H1 (cell line): ENCODE measurements around the gene PRKCA. TPM values are rescaled to one million over a fixed set of nuclear protein-coding genes. Genes with fewer than 3 reads are reported as not detected.

ENCODE experiments used
- CTCF ChIA-PET: fragments of 300-600 bp; sonication (Branson Sonifier 250); formaldehyde crosslinking; loops from one replicate; lab custom pipeline; 2021; ENCODE audit not compliant: partially characterized antibody; lab: Charles Lee
- POLR2A ChIA-PET: fragments of 300-600 bp; sonication (Branson Sonifier 250); formaldehyde crosslinking; loops from one replicate; lab custom pipeline; 2021; ENCODE audit warnings: inconsistent platforms; ENCODE audit not compliant: partially characterized antibody; lab: Charles Lee
- DNase-seq, 2 experiments: peaks; one replicate each; pipeline versions ENCODE4 v3.0.0 to v3.0.0-alpha.2; 2010 to 2022; ENCODE audit warnings: low spot score in 2 of 2, low read depth in 1 of 2, mixed read lengths in 1 of 2
- FAIRE-seq: peaks from 2 replicates; lab custom pipeline; 2011; peaks lifted over from hg19 to GRCh38; lab: Jason Lieb, UNC
- H2AFZ ChIP-seq: 2 replicates; pipeline ENCODE4 v1.8.1; 2012; ENCODE audit warnings: low read length, inconsistent platforms
- H2AK5ac ChIP-seq: 2 replicates; pipeline ENCODE4 v1.6.1; 2013; ENCODE audit warnings: low read depth, low read length
- H2BK120ac ChIP-seq: replicated peaks from 2 replicates; pipeline ENCODE3; 2013; ENCODE audit warnings: low read depth, low read length, inconsistent platforms
- H2BK12ac ChIP-seq: 2 replicates; pipeline ENCODE4 v1.6.1; 2013; ENCODE audit warnings: low read depth, low read length
- H2BK15ac ChIP-seq: 2 replicates; pipeline ENCODE4 v1.6.1; 2013; ENCODE audit warnings: low read length
- H2BK20ac ChIP-seq: 2 replicates; pipeline ENCODE4 v1.6.1; 2013; ENCODE audit warnings: low read length
- H2BK5ac ChIP-seq: 2 replicates; pipeline ENCODE4 v1.6.1; 2013; ENCODE audit warnings: low read depth, low read length
- H3K14ac ChIP-seq: 2 replicates; pipeline ENCODE4 v1.6.1; 2013; ENCODE audit warnings: inconsistent platforms; ENCODE audit not compliant: insufficient read length
- H3K18ac ChIP-seq: 2 replicates; pipeline ENCODE4 v1.6.1; 2013; ENCODE audit warnings: low read length; ENCODE audit errors: extremely low read depth
- H3K23ac ChIP-seq: 2 replicates; pipeline ENCODE4 v1.6.1; 2013; ENCODE audit warnings: inconsistent platforms; ENCODE audit not compliant: insufficient read length
- H3K23me2 ChIP-seq: 2 replicates; pipeline ENCODE4 v1.6.1; 2013; ENCODE audit warnings: low read depth, low read length
- H3K27ac ChIP-seq: 2 replicates; pipeline ENCODE4 v1.6.1; 2011; ENCODE audit warnings: low read depth, low read length, inconsistent platforms
- H3K27me3 ChIP-seq, 4 experiments: replicated peaks in 1 of 4; 1 replicate in 1 of 4; 2 replicates in 3 of 4; pipeline versions ENCODE4 v1.6.1 to v1.8.1; 2011 to 2013; ENCODE audit warnings: low read length in 3 of 4, mild to moderate bottlenecking in 3 of 4, inconsistent platforms in 2 of 4, mixed read lengths in 2 of 4, moderate library complexity in 1 of 4; ENCODE audit not compliant: control insufficient read depth in 3 of 4, insufficient read depth in 3 of 4; ENCODE audit errors: extremely low read depth in 1 of 4
- H3K36me3 ChIP-seq, 4 experiments: 2 replicates each; pipeline versions ENCODE4 v1.6.1 to v1.8.1; 2011 to 2013; ENCODE audit warnings: mild to moderate bottlenecking in 4 of 4, low read length in 3 of 4, moderate library complexity in 2 of 4, control low read depth in 1 of 4, inconsistent platforms in 1 of 4; ENCODE audit not compliant: insufficient read depth in 4 of 4, control insufficient read depth in 2 of 4
- H3K4ac ChIP-seq: replicated peaks from 2 replicates; pipeline ENCODE3; 2013; ENCODE audit warnings: low read length, low read depth, mixed read lengths, inconsistent platforms; ENCODE audit not compliant: insufficient read length
- H3K4me1 ChIP-seq, 4 experiments: replicated peaks in 1 of 4; 1 replicate in 1 of 4; 2 replicates in 3 of 4; pipeline versions ENCODE4 v1.6.1 to v1.8.1; 2011 to 2013; ENCODE audit warnings: low read length in 3 of 4, inconsistent platforms in 2 of 4, mixed read lengths in 1 of 4; ENCODE audit not compliant: insufficient read depth in 4 of 4, control insufficient read depth in 3 of 4
- H3K4me2 ChIP-seq, 2 experiments: 2 replicates each; pipeline versions ENCODE4 v1.6.1 to v1.8.1; 2011 to 2013; ENCODE audit warnings: low read depth in 2 of 2, low read length in 2 of 2, control low read depth in 1 of 2, inconsistent platforms in 1 of 2, mild to moderate bottlenecking in 1 of 2; ENCODE audit not compliant: insufficient read depth in 1 of 2
- H3K4me3 ChIP-seq, 4 experiments: fragments of 200-600, 300-600 bp in 1 of 4; sonication (generic), shearing (Covaris generic), sonication (Bioruptor Twin) in 1 of 4; 2 replicates each; pipeline versions ENCODE4 v1.5.1 to v1.8.1; 2011 to 2016; ENCODE audit warnings: low read length in 4 of 4, low read depth in 3 of 4, control low read depth in 2 of 4, inconsistent platforms in 2 of 4, mild to moderate bottlenecking in 2 of 4, mixed read lengths in 1 of 4, moderate library complexity in 1 of 4; ENCODE audit not compliant: insufficient read depth in 2 of 4; ENCODE audit errors: extremely low read depth in 1 of 4
- H3K56ac ChIP-seq: replicated peaks from 2 replicates; pipeline ENCODE3; 2013; ENCODE audit warnings: low read depth, mild to moderate bottlenecking, mixed read lengths, low read length, inconsistent platforms; ENCODE audit not compliant: insufficient read length
- H3K79me1 ChIP-seq: 2 replicates; pipeline ENCODE4 v1.6.1; 2013; ENCODE audit warnings: low read depth, low read length, control low read depth
- H3K79me2 ChIP-seq, 2 experiments: 2 replicates each; pipeline versions ENCODE4 v1.6.1 to v1.8.1; 2012 to 2013; ENCODE audit warnings: low read length in 2 of 2, mild to moderate bottlenecking in 2 of 2, inconsistent platforms in 1 of 2; ENCODE audit not compliant: insufficient read depth in 2 of 2, control insufficient read depth in 1 of 2
- H3K9ac ChIP-seq, 4 experiments: replicated peaks in 1 of 4; 1 replicate in 1 of 4; 2 replicates in 3 of 4; pipeline versions ENCODE4 v1.6.1 to v1.8.1; 2011 to 2013; ENCODE audit warnings: low read depth in 3 of 4, low read length in 3 of 4, control low read depth in 2 of 4, mild to moderate bottlenecking in 2 of 4, moderate library complexity in 2 of 4, inconsistent platforms in 1 of 4; ENCODE audit errors: extremely low read depth in 1 of 4
- H3K9me3 ChIP-seq, 2 experiments: 2 replicates each; pipeline versions ENCODE4 v1.6.1 to v1.8.1; 2012 to 2013; ENCODE audit warnings: mild to moderate bottlenecking in 2 of 2, moderate library complexity in 2 of 2, control low read depth in 1 of 2, inconsistent platforms in 1 of 2, low read depth in 1 of 2, low read length in 1 of 2, mixed read lengths in 1 of 2; ENCODE audit not compliant: insufficient read depth in 2 of 2
- H4K20me1 ChIP-seq, 2 experiments: replicated peaks in 1 of 2; 2 replicates each; pipeline versions ENCODE3 to v1.8.1; 2011 to 2013; ENCODE audit warnings: inconsistent platforms in 2 of 2, low read length in 2 of 2, mild to moderate bottlenecking in 1 of 2; ENCODE audit not compliant: insufficient read depth in 2 of 2, control insufficient read depth in 1 of 2
- H4K5ac ChIP-seq: 2 replicates; pipeline ENCODE4 v1.6.1; 2013; ENCODE audit warnings: low read length, low read depth, mixed read lengths, inconsistent platforms; ENCODE audit not compliant: insufficient read length
- H4K8ac ChIP-seq: 2 replicates; pipeline ENCODE4 v1.8.0; 2013; ENCODE audit warnings: mild to moderate bottlenecking, moderate library complexity, low read length, inconsistent platforms; ENCODE audit not compliant: insufficient read depth; ENCODE audit errors: extremely low read depth
- H4K91ac ChIP-seq: replicated peaks from 2 replicates; pipeline ENCODE3; 2013; ENCODE audit warnings: low read length, mixed read lengths, inconsistent platforms; ENCODE audit not compliant: insufficient read length
- NRF1 ChIP-seq: IDR thresholded peaks from 2 replicates; pipeline ENCODE4 v1.6.1; 2011; ENCODE audit warnings: mild to moderate bottlenecking, low read depth, low read length, improper control_type of control experiment
- TAF1 ChIP-seq: IDR thresholded peaks from 2 replicates; pipeline ENCODE4 v1.6.1; 2011; ENCODE audit warnings: mild to moderate bottlenecking, low read depth, low read length
- WGBS, 2 experiments: shearing (Covaris generic) in 1 of 2; methylation state at CpG; one replicate each; pipeline versions ENCODE4 v1.1.6 to v1.1.7; 2013 to 2015; ENCODE audit warnings: low lambda C conversion rate in 2 of 2, mixed read lengths in 2 of 2, inconsistent platforms in 1 of 2, low coverage in 1 of 2, missing lambda C conversion rate in 1 of 2; ENCODE audit not compliant: insufficient replicate concordance in 2 of 2, insufficient coverage in 1 of 2, insufficient read length in 1 of 2; ENCODE audit errors: extremely low coverage in 1 of 2, missing lambda C conversion rate in 1 of 2; 5-methylcytosine and 5-hydroxymethylcytosine counted together
- polyA plus RNA-seq, 7 experiments: library from polyadenylated mRNA; depleted of rRNA in 3 of 7; stranded (reverse) in 5 of 7; unstranded in 2 of 7; fragments of >200 nt in 5 of 7; fragments of 200-250 nt in 2 of 7; gene quantifications; 1 replicate in 5 of 7; 2 replicates in 1 of 7; 4 replicates in 1 of 7; pipeline versions ENCODE4 v1.2.1 to v1.2.3, GENCODE V29; 2011 to 2013; ENCODE audit warnings: missing spikeins in 2 of 7, mixed read lengths in 2 of 7
- total RNA-seq: library from RNA; stranded (reverse); fragmentation: NEBNext Ultra II Directional; extraction: Animal tissue kit (Norgen Biotek cat#: 25700); gene quantifications from 2 replicates; pipeline ENCODE4 v1.2.1, GENCODE V29; 2021

Gene PRKCA
- total and polyA plus RNA-seq, 2 of the 8 experiments (the other 6 are each of a cell fraction or from before 2014, with no cell fraction given): 5.8 to 17.8 TPM

- Histone ChIP-seq H2BK12ac (peak overlapping the region; percentile 31; the same call in 1 of the 2 replicates), H3K4me3 (no peak overlapping the region), H3K79me2 (no peaks in the 10 kb centered on the region; a peak in 1 of 4 replicates), H3K9me3 (0 out of 4 replicates have a peak, but pooled peaks cover 0 to 7% of the 10 kb centered on the region in 2 experiments), H3K4ac (peak overlapping the region; percentile 54), H3K23me2 (no peaks in the 10 kb centered on the region; the same call in 1 of the 2 replicates), H3K56ac (no peak overlapping the region), H3K9ac (no peak overlapping the region), H4K8ac (no peak overlapping the region), H3K14ac (no peak overlapping the region), H4K5ac (no peak overlapping the region), H3K79me1 (no peaks in the 10 kb centered on the region; the same call in 1 of the 2 replicates), H3K23ac (no peak overlapping the region), H2BK120ac (no peak overlapping the region), H2BK20ac (no peak overlapping the region; the same call in 1 of the 2 replicates), H3K27ac (no peak overlapping the region), H2AFZ (no peak overlapping the region), H2BK5ac (peak overlapping the region; percentile 79; the same call in 1 of the 2 replicates), H4K20me1 (no peaks in the 10 kb centered on the region), H3K36me3 (no peaks in the 10 kb centered on the region), H4K91ac (peak overlapping the region; percentile 68), H3K27me3 (no peaks in the 10 kb centered on the region), H3K4me1 (peaks cover 5 to 21% (median 16%) of the 10 kb centered on the region in 4 experiments; a peak in 6 of 7 replicates), H3K18ac (0 out of 2 replicates have a peak overlapping the region, but pooled peaks have one; percentile 6), H2AK5ac (0 out of 2 replicates have a peak overlapping the region, but pooled peaks have one; percentile 18), H2BK15ac (peak overlapping the region; percentile 66; the same call in 1 of the 2 replicates), H3K4me2 (no peak overlapping the region; a peak in 1 of 4 replicates)
- TF ChIP-seq TAF1 (no peak), NRF1 (no peak)
- ChIA-PET POLR2A (interaction anchor here (0.6 to 1.7 kb wide), 3 partner anchors 7 to 61 kb away, joined by 3 to 6 read pairs (median 6); no protein-coding TSS in a partner anchor), CTCF (interaction anchor here (0.8 to 1.6 kb wide), 5 partner anchors 10 to 335 kb away, joined by 3 to 9 read pairs (median 3); no protein-coding TSS in a partner anchor)
- no peak for FAIRE-seq
- DNase-seq: no peak
- WGBS, 2 experiments: 80% methylated on average over 3 of the region's 3 CpGs; no CpG with 5 or more reads in 1 of the 2 experiments
Measured at GRCh38 chr17:66548158-66548557, 245.7 kb downstream of the PRKCA start.
